Breast epithelium (tissue), 3 donors: Measurements from ENCODE around the gene SARM1.

ENCODE experiments used
- POLR2A ChIP-seq: fragments of 450-650 bp; IDR thresholded peaks from one replicate; pipeline ENCODE4 v1.6.1; 2016; ENCODE audit warnings: antibody characterized with exemption, mild to moderate bottlenecking, moderate library complexity
- POLR2AphosphoS5 ChIP-seq, 3 donors: sonication (generic); formaldehyde crosslinking; IDR thresholded peaks; one replicate each; pipeline ENCODE4 v1.6.1; 2017; ENCODE audit warnings: antibody characterized with exemption in 3 of 3

- TF ChIP-seq POLR2AphosphoS5 (IDR thresholded peaks at IDR 0.05) (peak in 1 of 3 donors; percentile 8), POLR2A (no peak)
These were observed 24.1 kb upstream of the SARM1 start for GRCh38 chr17:28347261-28347891.
